NCI-H460 (cell line): Measurements from ENCODE around the gene NBPF9. TPM values are rescaled to one million over a fixed set of nuclear protein-coding genes. Genes with fewer than 3 reads are reported as not detected.
"Not testable (repeated sequence)": the region's sequence is repeated elsewhere in the genome, so short reads cannot be mapped to it uniquely, and the experiment has no call there.

Source experiments
- DNase-seq: peaks from one replicate; pipeline ENCODE4 v3.0.0-alpha.2; 2016; ENCODE audit warnings: low read depth; ENCODE audit errors: extremely low read depth
- total RNA-seq: library from RNA; depleted of rRNA; stranded (reverse); fragments of >200 nt; shearing (Covaris generic); gene quantifications from 2 replicates; pipeline ENCODE4 v1.2.3, GENCODE V29; 2014

Gene NBPF9
- total RNA-seq, 1 experiment from 2014 or later = 17.1 TPM

DNA sequence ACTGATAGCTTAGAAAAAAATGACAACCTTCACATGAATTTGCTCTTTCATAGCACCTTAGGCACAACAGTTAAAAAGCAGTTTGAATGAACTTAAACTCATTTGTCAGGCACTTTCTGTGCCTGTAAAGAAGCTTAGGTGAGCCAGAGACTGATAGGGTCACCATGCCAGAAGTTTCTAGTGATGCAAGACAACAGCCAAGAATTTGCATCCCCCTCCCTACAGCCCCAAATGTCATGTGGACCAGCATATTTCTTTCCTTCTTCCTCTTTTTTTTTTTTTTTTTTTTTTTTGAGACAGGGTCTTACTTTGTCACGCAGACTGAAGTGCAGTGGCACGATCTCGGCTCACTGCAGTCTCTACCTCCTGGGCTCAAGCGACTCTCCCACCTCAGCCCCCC is 89.8 kb downstream of the NBPF9 start:
- DNase-seq = not testable (repeated sequence)

DNA sequence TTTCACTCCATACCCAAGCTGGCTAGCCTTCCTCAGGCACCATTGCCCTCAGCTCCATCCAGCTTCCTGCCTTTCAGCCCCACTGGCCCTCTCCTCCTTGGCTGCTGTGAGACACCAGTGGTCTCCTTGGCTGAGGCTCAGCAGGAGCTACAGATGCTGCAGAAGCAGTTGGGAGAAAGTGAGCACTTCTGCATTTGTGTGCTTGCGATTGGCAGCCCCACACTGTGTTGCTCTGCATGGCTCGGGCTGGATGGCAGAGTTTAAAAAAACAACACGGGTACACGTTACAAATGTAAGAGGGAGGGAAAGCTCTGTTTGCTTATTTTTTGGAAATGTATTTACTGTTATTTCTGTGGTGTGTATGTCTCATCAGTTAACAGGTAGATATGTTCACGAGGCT is 90.8 kb downstream of the NBPF9 start:
- not testable (repeated sequence) for DNase-seq

DNA sequence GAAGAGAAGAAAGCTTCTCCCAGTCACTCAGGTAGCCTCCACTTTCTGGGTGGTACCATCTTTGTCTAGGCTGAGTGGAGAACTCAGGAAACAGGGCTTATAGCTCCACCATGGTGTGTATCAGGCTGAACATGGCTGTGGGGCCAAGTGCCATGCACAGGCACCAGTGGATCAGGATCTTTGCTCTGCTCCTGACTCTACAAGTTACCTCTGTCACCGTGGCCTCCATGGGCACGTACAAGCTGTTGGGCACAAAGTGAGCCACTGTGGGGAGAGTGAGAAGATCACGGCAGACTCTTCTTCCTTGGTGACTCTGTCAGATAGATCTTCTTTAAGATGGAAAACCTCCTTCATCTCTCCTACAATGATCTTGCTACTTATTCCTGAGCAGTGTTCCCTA is 93.6 kb downstream of the NBPF9 start:
- not testable (repeated sequence) for DNase-seq

DNA sequence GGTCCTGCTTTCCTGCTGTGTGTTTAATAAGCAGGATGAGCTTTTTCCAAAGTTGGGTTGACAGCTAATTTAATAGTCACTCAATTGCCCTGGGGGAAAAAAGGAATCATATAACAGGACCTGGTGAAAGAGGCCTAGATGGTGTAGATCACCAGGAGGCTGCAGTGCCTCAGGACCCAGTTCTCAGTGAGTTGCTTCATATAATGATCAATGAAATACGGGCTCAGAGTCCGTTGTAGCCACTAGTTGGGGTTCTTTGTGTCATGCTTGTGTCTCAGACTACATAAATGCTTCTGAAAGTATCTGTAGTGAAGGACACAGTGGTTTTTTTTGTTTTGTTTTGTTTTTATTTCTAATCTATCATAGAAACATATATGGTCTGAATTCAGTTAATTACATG is 94.6 kb downstream of the NBPF9 start:
- DNase-seq = not testable (repeated sequence)

- not testable (repeated sequence) for DNase-seq
These were observed 95.0 kb downstream of the NBPF9 start for GRCh38 chr1:149008326-149008725.
